ENCODE data around the gene ACADVL. TPM values are rescaled to one million over a fixed set of nuclear protein-coding genes. Genes with fewer than 3 reads are reported as not detected.
A peak's percentile ranks its signal among the peaks of the same experiment; 100 is the strongest.

ACADVL gene
- total and polyA plus RNA-seq, 2 of the 4 experiments (the other 2 are of a cell fraction): 139 to 752 TPM

- TF ChIP-seq MXI1 (IDR thresholded peaks at IDR 0.05; ENCODE audit: borderline replicate concordance, low read depth, low read length): no peak
These were observed 418 bp upstream of the ACADVL start (continued) for GRCh38 chr17:7219229-7219811.

DNA sequence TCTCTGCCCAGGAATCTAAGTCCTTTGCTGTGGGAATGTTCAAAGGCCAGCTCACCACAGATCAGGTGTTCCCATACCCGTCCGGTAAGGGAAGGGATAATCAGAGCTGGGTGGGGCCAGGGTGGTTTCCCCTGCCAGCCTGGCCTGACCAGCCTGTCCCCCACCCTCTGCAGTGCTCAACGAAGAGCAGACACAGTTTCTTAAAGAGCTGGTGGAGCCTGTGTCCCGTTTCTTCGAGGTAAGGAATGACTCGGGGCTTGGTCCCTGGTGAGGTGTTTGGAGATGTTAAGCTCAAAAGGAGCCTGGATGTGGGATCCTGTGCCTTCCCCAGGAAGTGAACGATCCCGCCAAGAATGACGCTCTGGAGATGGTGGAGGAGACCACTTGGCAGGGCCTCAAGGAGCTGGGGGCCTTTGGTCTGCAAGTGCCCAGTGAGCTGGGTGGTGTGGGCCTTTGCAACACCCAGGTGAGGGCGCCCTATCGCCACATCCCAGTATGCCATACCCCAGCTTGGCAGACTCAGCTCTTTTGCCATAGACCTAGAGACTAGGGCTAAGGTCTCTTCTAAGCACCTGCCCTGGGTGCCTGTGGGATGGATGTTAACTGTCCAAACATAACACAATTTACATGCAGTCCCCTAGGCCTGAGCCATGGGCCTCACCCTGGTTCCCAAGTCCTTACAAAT, 997 bp downstream of the ACADVL start:
- Histone ChIP-seq H3K4me2 (ENCODE audit: low read depth, low read length) (peak overlapping the region; percentile 81), H3K18ac (ENCODE audit: low read depth, low read length) (no peak overlapping the region), H2AK9ac (replicated peaks; ENCODE audit: low read depth, low read length, poor library complexity) (peak overlapping the region; percentile 93), H3K27ac (ENCODE audit: insufficient read depth, low read length) (peak overlapping the region; percentile 73), H3K4me3 (ENCODE audit: insufficient read depth, low read depth, low read length) (peak overlapping the region; percentile 66), H2BK120ac (ENCODE audit: low read depth, low read length) (peak overlapping the region; percentile 22; the same call in 1 of the 2 replicates), H3K56ac (ENCODE audit: extremely low read depth, insufficient read depth, low read length) (peak overlapping the region; percentile 83), H3K23ac (ENCODE audit: low read depth, low read length) (peak overlapping the region; percentile 86), H4K20me1 (ENCODE audit: insufficient read depth, low read length) (peaks cover 42% of the 10 kb centered on the region), H3K4me1 (ENCODE audit: control insufficient read depth, insufficient read depth, low read length) (peaks cover 19% of the 10 kb centered on the region), H3K14ac (replicated peaks; ENCODE audit: low read depth, low read length) (peak overlapping the region; percentile 74), H3K9ac (ENCODE audit: low read depth, low read length) (peak overlapping the region; percentile 72), H2BK5ac (ENCODE audit: low read depth, low read length, poor library complexity, severe bottlenecking) (peak overlapping the region; percentile 83), H3K9me1 (ENCODE audit: insufficient read depth, low read length) (peaks cover 17% of the 10 kb centered on the region; the same call in 1 of the 2 replicates), H4K5ac (ENCODE audit: low read depth, low read length) (no peak overlapping the region), H3K36me3 (ENCODE audit: control insufficient read depth, insufficient read depth, low read length) (peaks cover 45% of the 10 kb centered on the region), H3K27me3 (ENCODE audit: control insufficient read depth, insufficient read depth, low read length) (no peaks in the 10 kb centered on the region), H4K91ac (ENCODE audit: insufficient read depth, low read depth, low read length) (peak overlapping the region; percentile 43), H4K8ac (ENCODE audit: low read depth in 2 of 2, low read length in 2 of 2) (peak overlapping the region in 1 of 2 experiments; percentile 53; a peak in 3 of 4 replicates), H3K79me1 (ENCODE audit: low read depth in 1 of 2, low read length in 2 of 2) (peaks cover 12 to 75% of the 10 kb centered on the region in 2 experiments), H2AK5ac (ENCODE audit: low read depth, low read length) (peak overlapping the region; percentile 87), H2AFZ (replicated peaks; ENCODE audit: low read length, poor library complexity) (peak overlapping the region; percentile 95), H3K4ac (ENCODE audit: low read depth, low read length) (peak overlapping the region; percentile 88), H2BK20ac (ENCODE audit: low read depth, low read length) (no peak overlapping the region), H2BK15ac (ENCODE audit: low read depth, low read length) (no peak overlapping the region), H3K9me3 (ENCODE audit: control insufficient read depth, insufficient read depth, low read length) (no peaks in the 10 kb centered on the region)
- POLR2A ChIA-PET (ENCODE audit: unreplicated experiment): interaction anchor here (1.4 to 1.5 kb wide), 2 partner anchors 14 to 22 kb away, joined by 3 to 4 read pairs; partner anchors contain the start of genes DVL2 and GABARAP
- no TSS peak for BruUV-seq (replicated peaks)
- intact Hi-C loops (cut with micrococcal nuclease): loop anchor here (2.0 kb wide), 1 partner anchor 14 kb away; the partner anchor contains the start of gene DVL2
- dilution Hi-C loops (cut with HindIII; ENCODE audit: low sequenced_read_pairs, unreplicated experiment): no loop called here
- ATAC-seq (ENCODE audit: low read depth): peak; percentile 6
- DNase-seq: peak; percentile 63
- in situ Hi-C loops (cut with MboI; ENCODE audit: low sequenced_read_pairs): no loop called here
- WGBS, 2 experiments (ENCODE audit: extremely low coverage in 2 of 2, insufficient read length in 1 of 2): 47% methylated on average over 4 of the region's 11 CpGs; no CpG with 5 or more reads in 1 of the 2 experiments
- CTCF ChIA-PET: interaction anchor here (0.6 to 1.0 kb wide), 4 partner anchors 11 to 130 kb away, joined by 3 to 5 read pairs (median 4); partner anchors contain the start of gene PHF23
- TF ChIP-seq NFE2L2 (IDR thresholded peaks at IDR 0.05; ENCODE audit: low read depth, low read length) (no peak), FOS (IDR thresholded peaks at IDR 0.05; ENCODE audit: low read depth, low read length) (no peak), MAZ (IDR thresholded peaks at IDR 0.05; ENCODE audit: borderline replicate concordance, low read depth, low read length) (peak; percentile 50; the same call in 1 of the 2 replicates), BHLHE40 (IDR thresholded peaks at IDR 0.05; ENCODE audit: low read depth, low read length) (no peak), CHD1 (IDR thresholded peaks at IDR 0.05; ENCODE audit: low read depth, low read length) (no peak), CEBPB (IDR thresholded peaks at IDR 0.05; ENCODE audit: low read depth, low read length) (no peak), POLR2A (IDR thresholded peaks at IDR 0.05; ENCODE audit: low read depth, low read length) (peak; percentile 15)
- TF ChIP-seq, protein P1, sequence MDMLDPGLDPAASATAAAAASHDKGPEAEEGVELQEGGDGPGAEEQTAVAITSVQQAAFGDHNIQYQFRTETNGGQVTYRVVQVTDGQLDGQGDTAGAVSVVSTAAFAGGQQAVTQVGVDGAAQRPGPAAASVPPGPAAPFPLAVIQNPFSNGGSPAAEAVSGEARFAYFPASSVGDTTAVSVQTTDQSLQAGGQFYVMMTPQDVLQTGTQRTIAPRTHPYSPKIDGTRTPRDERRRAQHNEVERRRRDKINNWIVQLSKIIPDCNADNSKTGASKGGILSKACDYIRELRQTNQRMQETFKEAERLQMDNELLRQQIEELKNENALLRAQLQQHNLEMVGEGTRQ (IDR thresholded peaks at IDR 0.05; ENCODE audit: low read depth, low read length): no peak
- TF ChIP-seq, protein P2, sequence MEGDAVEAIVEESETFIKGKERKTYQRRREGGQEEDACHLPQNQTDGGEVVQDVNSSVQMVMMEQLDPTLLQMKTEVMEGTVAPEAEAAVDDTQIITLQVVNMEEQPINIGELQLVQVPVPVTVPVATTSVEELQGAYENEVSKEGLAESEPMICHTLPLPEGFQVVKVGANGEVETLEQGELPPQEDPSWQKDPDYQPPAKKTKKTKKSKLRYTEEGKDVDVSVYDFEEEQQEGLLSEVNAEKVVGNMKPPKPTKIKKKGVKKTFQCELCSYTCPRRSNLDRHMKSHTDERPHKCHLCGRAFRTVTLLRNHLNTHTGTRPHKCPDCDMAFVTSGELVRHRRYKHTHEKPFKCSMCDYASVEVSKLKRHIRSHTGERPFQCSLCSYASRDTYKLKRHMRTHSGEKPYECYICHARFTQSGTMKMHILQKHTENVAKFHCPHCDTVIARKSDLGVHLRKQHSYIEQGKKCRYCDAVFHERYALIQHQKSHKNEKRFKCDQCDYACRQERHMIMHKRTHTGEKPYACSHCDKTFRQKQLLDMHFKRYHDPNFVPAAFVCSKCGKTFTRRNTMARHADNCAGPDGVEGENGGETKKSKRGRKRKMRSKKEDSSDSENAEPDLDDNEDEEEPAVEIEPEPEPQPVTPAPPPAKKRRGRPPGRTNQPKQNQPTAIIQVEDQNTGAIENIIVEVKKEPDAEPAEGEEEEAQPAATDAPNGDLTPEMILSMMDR (conservative IDR thresholded peaks at IDR 0.05; ENCODE audit: low read depth, low read length): peak; percentile 55
- TF ChIP-seq, protein P3, sequence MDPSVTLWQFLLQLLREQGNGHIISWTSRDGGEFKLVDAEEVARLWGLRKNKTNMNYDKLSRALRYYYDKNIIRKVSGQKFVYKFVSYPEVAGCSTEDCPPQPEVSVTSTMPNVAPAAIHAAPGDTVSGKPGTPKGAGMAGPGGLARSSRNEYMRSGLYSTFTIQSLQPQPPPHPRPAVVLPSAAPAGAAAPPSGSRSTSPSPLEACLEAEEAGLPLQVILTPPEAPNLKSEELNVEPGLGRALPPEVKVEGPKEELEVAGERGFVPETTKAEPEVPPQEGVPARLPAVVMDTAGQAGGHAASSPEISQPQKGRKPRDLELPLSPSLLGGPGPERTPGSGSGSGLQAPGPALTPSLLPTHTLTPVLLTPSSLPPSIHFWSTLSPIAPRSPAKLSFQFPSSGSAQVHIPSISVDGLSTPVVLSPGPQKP (IDR thresholded peaks at IDR 0.05; ENCODE audit: borderline replicate concordance, low read depth, low read length): no peak

All from IMR-90 (cell line).